ENCODE data around the gene PLD1. TPM values are rescaled to one million over a fixed set of nuclear protein-coding genes. Genes with fewer than 3 reads are reported as not detected.
A peak's percentile ranks its signal among the peaks of the same experiment; 100 is the strongest.

The PLD1 gene
- polyA plus RNA-seq, 4 donors, result 9.6 to 13.2 (median 11.2) TPM

GRCh38 chr3:171678971-171679492 lies 131.3 kb downstream of the PLD1 start:
- DNase-seq (ENCODE audit: low read depth in 4 of 4, low spot score in 2 of 4), result no peak

GRCh38 chr3:171677706-171678105 lies 132.6 kb downstream of the PLD1 start:
- DNase-seq (ENCODE audit: low read depth in 4 of 4, low spot score in 2 of 4), result no peak

GRCh38 chr3:171676601-171677175 lies 133.6 kb downstream of the PLD1 start:
- DNase-seq (ENCODE audit: low read depth in 4 of 4, low spot score in 2 of 4), result no peak

GRCh38 chr3:171673951-171674350 lies 136.3 kb downstream of the PLD1 start:
- peak in 1 of 4 donors; percentile 13 for DNase-seq (ENCODE audit: low read depth in 4 of 4, low spot score in 2 of 4)

- DNase-seq (ENCODE audit: low read depth in 4 of 4, low spot score in 2 of 4), result no peak
Measured at GRCh38 chr3:171672538-171672937, 137.7 kb downstream of the PLD1 start.

- DNase-seq (ENCODE audit: low read depth in 4 of 4, low spot score in 2 of 4), result no peak
Measured at GRCh38 chr3:171672124-171672523, 138.2 kb downstream of the PLD1 start.

GRCh38 chr3:171671709-171672108 lies 138.6 kb downstream of the PLD1 start:
- no peak for DNase-seq (ENCODE audit: low read depth in 4 of 4, low spot score in 2 of 4)

- DNase-seq (ENCODE audit: low read depth in 4 of 4, low spot score in 2 of 4), result no peak
Measured at GRCh38 chr3:171666516-171666915, 143.8 kb downstream of the PLD1 start.

GRCh38 chr3:171663805-171664204 lies 146.5 kb downstream of the PLD1 start:
- no peak for DNase-seq (ENCODE audit: low read depth in 4 of 4, low spot score in 2 of 4)

GRCh38 chr3:171661484-171661883 lies 148.8 kb downstream of the PLD1 start:
- no peak for DNase-seq (ENCODE audit: low read depth in 4 of 4, low spot score in 2 of 4)

GRCh38 chr3:171660188-171660587 lies 150.1 kb downstream of the PLD1 start:
- no peak for DNase-seq (ENCODE audit: low read depth in 4 of 4, low spot score in 2 of 4)

GRCh38 chr3:171658841-171659240 lies 151.4 kb downstream of the PLD1 start:
- DNase-seq (ENCODE audit: low read depth in 4 of 4, low spot score in 2 of 4), result no peak

- no peak for DNase-seq (ENCODE audit: low read depth in 4 of 4, low spot score in 2 of 4)
Measured at GRCh38 chr3:171654809-171655208, 155.5 kb downstream of the PLD1 start.

- no peak for DNase-seq (ENCODE audit: low read depth in 4 of 4, low spot score in 2 of 4)
Measured at GRCh38 chr3:171654326-171654725, 156.0 kb downstream of the PLD1 start.

GRCh38 chr3:171653701-171654100 lies 156.6 kb downstream of the PLD1 start:
- DNase-seq (ENCODE audit: low read depth in 4 of 4, low spot score in 2 of 4), result no peak

- DNase-seq (ENCODE audit: low read depth in 4 of 4, low spot score in 2 of 4), result no peak
Measured at GRCh38 chr3:171652932-171653331, 157.4 kb downstream of the PLD1 start.

GRCh38 chr3:171649911-171650592 lies 160.2 kb downstream of the PLD1 start:
- no peak for DNase-seq (ENCODE audit: low read depth in 4 of 4, low spot score in 2 of 4)

GRCh38 chr3:171649267-171649666 lies 161.0 kb downstream of the PLD1 start:
- DNase-seq (ENCODE audit: low read depth in 4 of 4, low spot score in 2 of 4), result no peak

- no peak for DNase-seq (ENCODE audit: low read depth in 4 of 4, low spot score in 2 of 4)
Measured at GRCh38 chr3:171648069-171648468, 162.2 kb downstream of the PLD1 start.

GRCh38 chr3:171646357-171647133 lies 163.7 kb downstream of the PLD1 start:
- peak in 1 of 4 donors; percentile 33 for DNase-seq (ENCODE audit: low read depth in 4 of 4, low spot score in 2 of 4)

GRCh38 chr3:171644681-171645080 lies 165.6 kb downstream of the PLD1 start:
- no peak for DNase-seq (ENCODE audit: low read depth in 4 of 4, low spot score in 2 of 4)
